ENCODE results near the gene ACOT8.
"Not testable (repeated sequence)": the region's sequence is repeated elsewhere in the genome, so short reads cannot be mapped to it uniquely, and the experiment has no call there.

The ACOT8 gene

DNA sequence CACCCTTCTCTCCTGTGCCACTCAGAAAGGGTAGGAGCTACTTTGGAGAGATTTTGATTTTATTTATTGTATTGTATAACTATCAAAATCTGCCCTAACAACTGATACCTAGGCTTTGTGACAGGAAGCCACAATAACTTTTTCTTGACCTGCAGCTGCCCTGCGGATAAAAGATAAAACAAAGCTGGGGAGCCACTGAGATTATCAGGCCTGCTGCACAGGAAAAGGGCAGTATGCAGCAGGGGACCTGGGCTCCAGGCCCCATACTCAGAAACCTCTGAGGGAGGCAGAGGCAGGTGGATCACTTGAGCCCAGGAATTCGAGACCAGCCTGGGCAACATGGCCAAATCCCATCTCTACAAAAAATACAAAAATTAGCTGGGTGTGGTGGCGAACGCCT, 24.6 kb downstream of the ACOT8 start:
- H3K4me1 ChIP-seq (ENCODE audit: low read depth, poor library complexity, severe bottlenecking), result peaks cover 16% of the 10 kb centered on the region
- TF ChIP-seq, protein P1, sequence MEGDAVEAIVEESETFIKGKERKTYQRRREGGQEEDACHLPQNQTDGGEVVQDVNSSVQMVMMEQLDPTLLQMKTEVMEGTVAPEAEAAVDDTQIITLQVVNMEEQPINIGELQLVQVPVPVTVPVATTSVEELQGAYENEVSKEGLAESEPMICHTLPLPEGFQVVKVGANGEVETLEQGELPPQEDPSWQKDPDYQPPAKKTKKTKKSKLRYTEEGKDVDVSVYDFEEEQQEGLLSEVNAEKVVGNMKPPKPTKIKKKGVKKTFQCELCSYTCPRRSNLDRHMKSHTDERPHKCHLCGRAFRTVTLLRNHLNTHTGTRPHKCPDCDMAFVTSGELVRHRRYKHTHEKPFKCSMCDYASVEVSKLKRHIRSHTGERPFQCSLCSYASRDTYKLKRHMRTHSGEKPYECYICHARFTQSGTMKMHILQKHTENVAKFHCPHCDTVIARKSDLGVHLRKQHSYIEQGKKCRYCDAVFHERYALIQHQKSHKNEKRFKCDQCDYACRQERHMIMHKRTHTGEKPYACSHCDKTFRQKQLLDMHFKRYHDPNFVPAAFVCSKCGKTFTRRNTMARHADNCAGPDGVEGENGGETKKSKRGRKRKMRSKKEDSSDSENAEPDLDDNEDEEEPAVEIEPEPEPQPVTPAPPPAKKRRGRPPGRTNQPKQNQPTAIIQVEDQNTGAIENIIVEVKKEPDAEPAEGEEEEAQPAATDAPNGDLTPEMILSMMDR (conservative IDR thresholded peaks at IDR 0.05; ENCODE audit: low read depth, low read length), result no peak
- H3K27ac ChIP-seq, result no peak overlapping the region

DNA sequence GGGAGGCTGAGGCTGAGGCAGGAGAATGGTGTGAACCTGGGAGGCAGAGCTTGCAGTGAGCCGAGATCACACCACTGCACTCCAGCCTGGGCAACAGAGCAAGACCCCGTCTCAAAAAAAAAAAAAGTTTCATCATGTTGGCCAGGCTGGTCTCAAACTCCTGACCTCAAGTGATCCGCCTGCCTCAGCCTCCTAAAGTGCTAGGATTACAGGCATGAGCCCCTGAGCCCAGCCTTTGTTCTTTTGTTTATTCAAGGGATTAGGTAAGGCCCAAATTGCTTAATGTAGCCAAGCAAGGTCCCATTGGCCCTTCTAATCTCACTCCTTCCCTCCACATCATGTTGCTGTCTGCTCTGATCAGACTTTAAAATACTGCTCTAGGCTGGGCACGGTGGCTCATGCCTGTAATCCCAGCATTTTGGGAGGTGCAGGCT, 27.5 kb downstream of the ACOT8 start:
- H3K4me2 ChIP-seq; H2AFZ ChIP-seq (ENCODE audit: low read depth); H3K79me2 ChIP-seq (ENCODE audit: insufficient read depth, low read depth); H3K36me3 ChIP-seq (ENCODE audit: insufficient read depth); H3K4me3 ChIP-seq (IDR thresholded peaks at IDR 0.05; ENCODE audit: insufficient read depth, low read depth, low read length); H4K20me1 ChIP-seq (ENCODE audit: insufficient read depth); H3K27ac ChIP-seq; H3K27me3 ChIP-seq (ENCODE audit: insufficient read depth, low read depth); H3K9ac ChIP-seq: not testable (repeated sequence)
- peaks cover 12% of the 10 kb centered on the region for H3K4me1 ChIP-seq (ENCODE audit: low read depth, poor library complexity, severe bottlenecking)

More for the DNA sequence above, 24.6 kb downstream of the ACOT8 start:
- Histone ChIP-seq H3K36me3 (ENCODE audit: insufficient read depth) (no peaks in the 10 kb centered on the region), H3K79me2 (ENCODE audit: insufficient read depth, low read depth) (no peaks in the 10 kb centered on the region), H3K9ac (no peak overlapping the region), H3K4me2 (no peak overlapping the region), H4K20me1 (ENCODE audit: insufficient read depth) (no peaks in the 10 kb centered on the region), H3K27me3 (ENCODE audit: insufficient read depth, low read depth) (no peaks in the 10 kb centered on the region), H2AFZ (ENCODE audit: low read depth) (no peak overlapping the region), H3K4me3 (IDR thresholded peaks at IDR 0.05; ENCODE audit: insufficient read depth, low read depth, low read length) (no peak overlapping the region)

DNA sequence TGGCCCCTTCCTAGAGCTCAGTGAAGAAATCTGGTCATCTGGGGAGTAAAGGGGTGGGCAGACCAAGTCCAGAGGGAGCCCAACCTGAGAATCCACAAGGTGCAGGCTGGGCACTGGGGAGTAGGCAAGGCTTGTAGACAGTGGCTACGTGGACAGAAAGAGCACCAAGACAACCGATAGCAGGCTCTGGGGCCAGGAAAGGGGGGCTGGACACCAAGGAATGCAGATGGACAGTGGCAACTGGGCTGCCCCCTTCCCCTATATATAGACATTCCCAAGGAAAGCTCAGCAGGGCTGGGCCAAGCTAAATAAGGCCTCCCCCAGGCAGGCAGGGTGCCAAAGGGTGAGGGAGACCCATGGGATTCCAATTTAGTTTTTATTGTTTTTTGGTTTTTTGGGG, 28.6 kb downstream of the ACOT8 start:
- Histone ChIP-seq H3K4me2 (no peak overlapping the region), H4K20me1 (ENCODE audit: insufficient read depth) (no peaks in the 10 kb centered on the region), H3K36me3 (ENCODE audit: insufficient read depth) (no peaks in the 10 kb centered on the region), H3K27me3 (ENCODE audit: insufficient read depth, low read depth) (no peaks in the 10 kb centered on the region), H3K4me1 (ENCODE audit: low read depth, poor library complexity, severe bottlenecking) (peaks cover 5% of the 10 kb centered on the region), H3K9ac (no peak overlapping the region), H3K79me2 (ENCODE audit: insufficient read depth, low read depth) (no peaks in the 10 kb centered on the region), H3K4me3 (IDR thresholded peaks at IDR 0.05; ENCODE audit: insufficient read depth, low read depth, low read length) (no peak overlapping the region), H3K27ac (no peak overlapping the region), H2AFZ (ENCODE audit: low read depth) (no peak overlapping the region)
- TF ChIP-seq, protein P1 (conservative IDR thresholded peaks at IDR 0.05; ENCODE audit: low read depth, low read length), result no peak

DNA sequence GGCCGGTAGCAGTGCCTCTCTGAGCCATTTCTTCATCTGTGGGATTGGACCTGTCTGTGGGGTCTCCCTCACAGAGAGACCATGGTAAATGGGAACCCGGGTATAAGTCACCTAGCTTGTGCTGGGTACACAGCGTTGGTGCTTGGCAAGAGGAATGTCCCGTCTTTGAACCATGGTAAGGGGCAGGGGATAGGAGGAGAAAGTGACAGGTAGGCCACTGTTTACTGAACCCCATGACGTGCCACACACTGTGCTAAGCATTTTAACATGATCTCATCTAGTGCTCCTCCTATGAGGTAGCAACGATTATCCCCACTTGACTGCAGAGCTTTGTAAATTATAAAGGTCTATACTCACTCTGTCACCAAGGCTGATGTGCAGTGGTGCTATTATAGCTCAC, 29.5 kb downstream of the ACOT8 start:
- no peaks in the 10 kb centered on the region for H3K36me3 ChIP-seq (ENCODE audit: insufficient read depth)
- no peak overlapping the region for H2AFZ ChIP-seq (ENCODE audit: low read depth)
- H3K4me3 ChIP-seq (IDR thresholded peaks at IDR 0.05; ENCODE audit: insufficient read depth, low read depth, low read length), result no peak overlapping the region
- no peaks in the 10 kb centered on the region for H3K79me2 ChIP-seq (ENCODE audit: insufficient read depth, low read depth)
- H3K27me3 ChIP-seq (ENCODE audit: insufficient read depth, low read depth), result no peaks in the 10 kb centered on the region
- no peak overlapping the region for H3K4me2 ChIP-seq
- H4K20me1 ChIP-seq (ENCODE audit: insufficient read depth), result no peaks in the 10 kb centered on the region
- TF ChIP-seq, protein P1 (conservative IDR thresholded peaks at IDR 0.05; ENCODE audit: low read depth, low read length), result no peak
- H3K4me1 ChIP-seq (ENCODE audit: low read depth, poor library complexity, severe bottlenecking), result peaks cover 5% of the 10 kb centered on the region
- no peak overlapping the region for H3K9ac ChIP-seq
- no peak overlapping the region for H3K27ac ChIP-seq

DNA sequence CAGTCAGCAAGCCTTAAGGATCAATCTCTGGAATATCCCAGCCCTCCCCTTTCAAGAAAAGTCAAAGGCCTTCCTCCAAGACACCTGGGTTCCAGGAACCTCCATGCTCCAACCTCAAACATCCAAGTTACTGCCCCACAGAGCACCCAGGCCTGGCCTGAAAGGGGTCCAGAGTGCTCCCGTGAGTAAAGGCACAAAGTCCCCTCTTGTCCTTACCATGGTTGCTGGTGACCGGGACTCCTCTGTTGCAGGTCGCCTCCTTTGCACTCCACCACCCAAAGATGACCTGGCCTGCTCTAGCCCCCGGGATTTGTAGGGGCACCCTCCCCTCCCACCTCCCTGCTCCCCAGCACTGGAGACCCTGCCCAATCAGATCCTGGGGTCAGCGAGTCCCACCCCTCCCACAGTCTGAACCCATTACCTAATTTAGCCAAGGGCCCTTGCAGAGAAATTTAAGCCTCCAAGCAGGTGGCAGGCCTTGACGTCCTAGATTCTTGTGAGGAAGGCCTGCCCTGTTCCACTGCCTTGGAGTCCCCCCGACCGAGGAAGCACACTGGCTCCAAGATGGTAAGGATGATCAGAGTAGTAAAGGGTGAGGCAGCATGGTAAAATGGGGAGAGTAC, 30.1 kb downstream of the ACOT8 start, which contains the start of gene TNNC2:
TNNC2 (minus strand) TSS at position 283 of the 623 bp plus-strand sequence; CDS start at position 219, 64 bp downstream.
- H3K79me2 ChIP-seq (ENCODE audit: insufficient read depth, low read depth), result no peaks in the 10 kb centered on the region
- no peak within 1 kb of the TSS for H3K4me2 ChIP-seq
- no peak within 1 kb of the TSS for H3K9ac ChIP-seq
- H2AFZ ChIP-seq (ENCODE audit: low read depth), result no peak within 1 kb of the TSS
- peaks cover 5% of the 10 kb centered on the region for H3K4me1 ChIP-seq (ENCODE audit: low read depth, poor library complexity, severe bottlenecking)
- no peaks in the 10 kb centered on the region for H4K20me1 ChIP-seq (ENCODE audit: insufficient read depth)
- TF ChIP-seq, protein P1 (conservative IDR thresholded peaks at IDR 0.05; ENCODE audit: low read depth, low read length), result no peak
- H3K27ac ChIP-seq, result no peak within 1 kb of the TSS
- no peaks in the 10 kb centered on the region for H3K36me3 ChIP-seq (ENCODE audit: insufficient read depth)
- no peak within 1 kb of the TSS for H3K4me3 ChIP-seq (IDR thresholded peaks at IDR 0.05; ENCODE audit: insufficient read depth, low read depth, low read length)
- no peaks in the 10 kb centered on the region for H3K27me3 ChIP-seq (ENCODE audit: insufficient read depth, low read depth)

Measured in KMS-11 (cell line).